Testis (tissue), 3 donors: ENCODE data around the gene GTF3C2. TPM values are rescaled to one million over a fixed set of nuclear protein-coding genes. Genes with fewer than 3 reads are reported as not detected.
A peak's percentile ranks its signal among the peaks of the same experiment; 100 is the strongest.

Experiments used
- DNase-seq: peaks from one replicate; pipeline ENCODE4 v3.0.0-alpha.2; 2019
- H3K27ac ChIP-seq, 2 donors: fragments of 200-600 bp; sonication (generic); one replicate each; pipeline ENCODE4 v1.5.1; 2019
- H3K27me3 ChIP-seq: fragments of 200-600 bp; sonication (generic); one replicate; pipeline ENCODE4 v1.5.1; 2019
- H3K36me3 ChIP-seq: fragments of 200-600 bp; sonication (generic); one replicate; pipeline ENCODE4 v1.5.1; 2017; ENCODE audit warnings: low read depth; ENCODE audit errors: missing control alignments
- H3K4me1 ChIP-seq: fragments of 200-600 bp; sonication (generic); one replicate; pipeline ENCODE4 v1.5.1; 2019
- H3K4me3 ChIP-seq, 2 donors: fragments of 200-600 bp; sonication (generic); one replicate each; pipeline ENCODE4 v1.5.1; 2017 to 2019
- H3K9me3 ChIP-seq: fragments of 200-600 bp; sonication (generic); one replicate; pipeline ENCODE4 v1.5.1; 2017
- POLR2A ChIP-seq: fragments of 450-650 bp; IDR thresholded peaks from one replicate; pipeline ENCODE4 v1.6.1; 2017; ENCODE audit warnings: antibody characterized with exemption, mild to moderate bottlenecking, moderate library complexity
- WGBS, 2 donors: methylation state at CpG; one replicate each; pipeline ENCODE4 v1.1.5; 2018; 5-methylcytosine and 5-hydroxymethylcytosine counted together
- intact Hi-C: fragments of 100-400 bp; cut with DNase I; formaldehyde crosslinking; loops from one replicate; pipeline ENCODE4 v1.15.1; 2023; ENCODE audit warnings: low total_unique reads
- polyA plus RNA-seq: library from polyadenylated mRNA; stranded (reverse); fragments of 350-450 nt; fragmentation: Illumina TruSeq; extraction: RNeasy Lipid Tissue Mini Kit (QIAGEN cat#74804); gene quantifications from one replicate; pipeline ENCODE4 v1.2.3, GENCODE V29; 2014; ENCODE audit warnings: low read depth, low replicate concordance; ENCODE audit not compliant: insufficient read depth
- total RNA-seq, 2 donors: library from RNA; depleted of rRNA; stranded (reverse); fragments of >200 nt; gene quantifications; one replicate each; pipeline ENCODE4 v1.2.3, GENCODE V29; 2016
- TF ChIP-seq, protein P1 (sequence below), 3 experiments: fragments of 450-650 bp in 2 of 3; fragments of 200-600 bp in 1 of 3; sonication (generic) in 1 of 3; IDR thresholded peaks; one replicate each; pipeline ENCODE4 v1.5.1; 2016 to 2019; ENCODE audit warnings: antibody characterized with exemption in 3 of 3, mild to moderate bottlenecking in 2 of 3, moderate library complexity in 1 of 3

Gene GTF3C2
- total and polyA plus RNA-seq, 3 donors from 2014 or later = 55.1 to 91.3 (median 72.6) TPM

DNA sequence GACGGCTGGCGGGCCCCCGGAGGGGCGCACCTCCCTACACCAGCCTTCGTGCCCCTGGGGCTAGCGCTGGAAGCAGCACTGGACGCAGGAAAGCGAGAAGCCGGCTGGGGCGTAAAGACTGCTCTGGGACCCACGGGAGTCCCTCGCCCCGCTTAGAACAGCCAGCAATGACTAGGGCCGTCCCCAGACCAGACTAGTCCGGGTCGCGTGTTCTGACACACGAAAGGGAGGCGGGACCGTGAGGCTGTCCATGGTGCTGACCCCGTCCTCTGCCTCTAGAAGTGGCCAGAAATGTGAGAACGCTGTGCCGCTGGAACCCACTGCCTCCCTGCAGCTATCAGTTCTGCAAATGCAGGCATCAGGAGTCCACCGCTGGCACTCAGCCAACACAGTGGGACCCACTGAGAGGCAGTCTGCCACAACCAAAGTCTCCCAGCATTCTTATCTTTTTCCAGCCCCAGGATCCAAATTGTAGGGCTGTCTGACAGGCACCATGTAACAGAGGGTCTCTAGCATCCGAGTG is 48.1 kb downstream of the GTF3C2 start, which contains the start of gene UCN:
Gene UCN, minus strand, starts transcription at position 87 of the 523 bp plus-strand sequence. CDS start 550 bp downstream, outside the sequence.
- H3K27ac ChIP-seq = no peak within 1 kb of the TSS
- peaks cover 3% of the 10 kb centered on the region for H3K36me3 ChIP-seq
- intact Hi-C loops = loop anchor here (10.0 kb wide), 1 partner anchor 214 kb away; no protein-coding TSS in a partner anchor
- H3K4me3 ChIP-seq = no peak within 1 kb of the TSS
- H3K9me3 ChIP-seq = no peaks in the 10 kb centered on the region
- H3K4me1 ChIP-seq = no peaks in the 10 kb centered on the region
- peak; percentile 43 for DNase-seq
- TF ChIP-seq, protein P1, sequence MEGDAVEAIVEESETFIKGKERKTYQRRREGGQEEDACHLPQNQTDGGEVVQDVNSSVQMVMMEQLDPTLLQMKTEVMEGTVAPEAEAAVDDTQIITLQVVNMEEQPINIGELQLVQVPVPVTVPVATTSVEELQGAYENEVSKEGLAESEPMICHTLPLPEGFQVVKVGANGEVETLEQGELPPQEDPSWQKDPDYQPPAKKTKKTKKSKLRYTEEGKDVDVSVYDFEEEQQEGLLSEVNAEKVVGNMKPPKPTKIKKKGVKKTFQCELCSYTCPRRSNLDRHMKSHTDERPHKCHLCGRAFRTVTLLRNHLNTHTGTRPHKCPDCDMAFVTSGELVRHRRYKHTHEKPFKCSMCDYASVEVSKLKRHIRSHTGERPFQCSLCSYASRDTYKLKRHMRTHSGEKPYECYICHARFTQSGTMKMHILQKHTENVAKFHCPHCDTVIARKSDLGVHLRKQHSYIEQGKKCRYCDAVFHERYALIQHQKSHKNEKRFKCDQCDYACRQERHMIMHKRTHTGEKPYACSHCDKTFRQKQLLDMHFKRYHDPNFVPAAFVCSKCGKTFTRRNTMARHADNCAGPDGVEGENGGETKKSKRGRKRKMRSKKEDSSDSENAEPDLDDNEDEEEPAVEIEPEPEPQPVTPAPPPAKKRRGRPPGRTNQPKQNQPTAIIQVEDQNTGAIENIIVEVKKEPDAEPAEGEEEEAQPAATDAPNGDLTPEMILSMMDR (IDR thresholded peaks at IDR 0.05) = no peak
- TF ChIP-seq POLR2A = no peak
- WGBS, 2 donors = 35 to 41% methylated on average over 23 to 25 of the region's 25 CpGs
- H3K27me3 ChIP-seq = no peaks in the 10 kb centered on the region

DNA sequence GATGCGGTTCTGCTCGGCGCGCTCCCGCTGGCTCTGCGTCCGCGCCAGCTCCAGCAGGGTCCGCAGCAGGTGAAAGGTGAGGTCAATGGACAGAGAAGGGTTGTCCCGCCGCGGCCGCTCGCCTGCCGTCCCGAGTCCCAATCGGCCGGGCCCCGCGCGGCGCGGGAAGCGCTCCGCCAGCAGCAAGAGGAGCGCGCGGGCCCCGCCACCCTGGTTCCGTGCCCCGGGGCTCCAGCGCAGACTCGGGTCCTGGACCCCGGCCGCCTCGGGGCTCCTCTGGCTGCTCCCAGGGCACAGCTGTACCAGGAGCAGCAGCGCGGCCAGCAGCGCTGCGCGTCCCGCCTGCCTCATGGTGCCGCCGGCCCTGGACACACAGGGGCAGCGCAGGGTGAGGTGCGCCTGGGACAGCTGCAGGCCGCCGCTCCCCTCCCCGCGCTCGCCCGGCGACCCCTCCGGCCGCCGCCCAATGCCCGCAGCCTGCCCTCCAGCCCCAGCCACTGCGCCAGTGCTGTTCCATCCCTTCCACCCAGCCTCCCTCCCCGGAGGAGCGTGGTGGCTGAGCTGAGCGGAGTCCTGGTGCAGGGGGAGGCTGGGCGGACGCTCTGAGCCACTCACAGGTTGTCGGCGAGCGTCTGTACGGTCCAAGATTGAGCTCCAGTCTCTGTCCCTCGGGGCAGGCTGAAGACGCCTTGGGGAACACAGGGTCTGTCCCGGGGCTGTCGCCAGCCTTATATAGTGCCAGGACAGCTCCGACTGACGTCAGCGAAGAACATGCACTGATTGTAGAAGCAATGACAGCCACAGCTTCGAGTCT is 48.8 kb downstream of the GTF3C2 start:
- H3K4me3 ChIP-seq = no peak overlapping the region
- intact Hi-C loops = loop anchor here (10.0 kb wide), 1 partner anchor 213 kb away; no protein-coding TSS in a partner anchor

DNA sequence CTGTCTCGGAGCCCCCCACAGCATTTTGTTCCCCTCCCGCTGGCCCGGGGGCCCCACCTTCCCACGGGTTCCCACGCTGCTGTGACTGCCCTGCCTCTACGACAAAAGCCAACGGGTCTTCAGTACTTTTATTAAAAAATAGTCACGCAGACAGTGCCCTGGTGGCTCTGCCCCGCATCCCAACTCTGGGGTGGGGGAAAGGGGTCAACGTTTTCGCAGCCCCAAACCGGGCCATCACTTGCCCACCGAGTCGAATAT is 49.3 kb downstream of the GTF3C2 start:
- Histone ChIP-seq H3K27ac (no peak overlapping the region), H3K4me1 (no peaks in the 10 kb centered on the region), H3K4me3 (no peak overlapping the region), H3K27me3 (no peaks in the 10 kb centered on the region), H3K9me3 (no peaks in the 10 kb centered on the region), H3K36me3 (peaks cover 3% of the 10 kb centered on the region)
- no peak for DNase-seq
- TF ChIP-seq, protein P1 (IDR thresholded peaks at IDR 0.05) = no peak
- 20 to 39% methylated on average over 12 to 14 of the region's 14 CpGs for WGBS, 2 donors
- intact Hi-C loops = loop anchor here (10.0 kb wide), 1 partner anchor 212 kb away; no protein-coding TSS in a partner anchor

More for the DNA sequence above, 48.8 kb downstream of the GTF3C2 start:
- Histone ChIP-seq H3K27me3 (no peaks in the 10 kb centered on the region), H3K9me3 (no peaks in the 10 kb centered on the region), H3K4me1 (no peaks in the 10 kb centered on the region), H3K27ac (no peak overlapping the region), H3K36me3 (peaks cover 3% of the 10 kb centered on the region)
- 33 to 50% methylated on average over 25 to 75 of the region's 75 CpGs for WGBS, 2 donors
- no peak for DNase-seq
- TF ChIP-seq, protein P1 (IDR thresholded peaks at IDR 0.05) = no peak
- TF ChIP-seq POLR2A = no peak

DNA sequence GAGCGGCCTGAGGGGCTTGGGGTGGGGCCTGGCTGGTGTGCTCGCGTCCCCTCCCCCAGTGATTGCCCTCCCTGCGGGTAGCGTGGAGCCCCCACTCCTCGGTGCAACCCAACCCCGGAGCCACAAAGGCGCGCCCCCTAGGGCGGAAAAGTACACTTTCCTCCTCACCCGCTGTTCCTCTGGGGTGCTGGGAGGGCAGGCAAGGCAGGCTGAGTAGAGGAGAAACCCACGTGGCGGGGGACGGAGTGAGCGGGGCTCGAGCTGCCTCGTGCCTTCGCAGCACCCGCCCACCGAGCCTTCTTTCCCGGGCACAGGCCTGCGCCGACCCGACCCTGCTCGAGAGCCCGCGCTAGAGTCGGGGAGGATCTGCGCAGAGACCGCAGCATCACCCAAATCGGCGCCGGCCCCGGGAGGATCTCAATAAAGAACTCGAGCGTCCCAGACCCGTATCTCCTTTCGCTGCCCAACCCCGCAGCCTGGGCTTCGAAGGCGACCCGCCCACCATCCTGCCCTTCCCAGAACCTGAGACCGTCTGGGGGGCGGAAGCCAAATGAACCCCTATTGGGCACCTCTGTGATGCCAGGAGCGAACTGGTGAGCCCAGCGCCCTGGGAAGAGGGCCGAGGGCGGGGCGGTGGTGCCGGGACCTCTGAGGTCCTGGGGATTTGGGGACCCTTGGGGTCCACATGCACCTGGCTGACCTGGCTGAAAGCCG is 49.8 kb downstream of the GTF3C2 start:
- 19 to 23% methylated on average over 14 to 36 of the region's 51 CpGs for WGBS, 2 donors
- Histone ChIP-seq H3K36me3 (peaks cover 3% of the 10 kb centered on the region), H3K4me1 (no peaks in the 10 kb centered on the region), H3K4me3 (no peak overlapping the region), H3K27me3 (no peaks in the 10 kb centered on the region), H3K27ac (no peak overlapping the region), H3K9me3 (no peaks in the 10 kb centered on the region)
- TF ChIP-seq POLR2A = no peak
- TF ChIP-seq, protein P1 (IDR thresholded peaks at IDR 0.05) = no peak
- no peak for DNase-seq
- intact Hi-C loops = loop anchor here (10.0 kb wide), 1 partner anchor 212 kb away; no protein-coding TSS in a partner anchor
